K562 (cell line): ENCODE measurements around the gene PDZD2. TPM values are rescaled to one million over a fixed set of nuclear protein-coding genes. Genes with fewer than 3 reads are reported as not detected.

Experiments used
- ATAC-seq: fragments of 200-7000 bp; cut with Tn5 transposase; 3 replicates; pipeline ENCODE4 v1.9.1; 2020; ENCODE audit warnings: moderate library complexity
- BruUV-seq: library from RNA; stranded (reverse); fragments of 400-500 nt; replicated peaks from 2 replicates; lab custom pipeline; 2021; lab: Mats Ljungman, UMichigan
- CTCF ChIA-PET: fragments of 300-600 bp; formaldehyde crosslinking; extraction: SDS; loops from one replicate; lab custom pipeline; 2021; ENCODE audit warnings: low intra/inter-chr PET ratio; lab: Yijun Ruan, JAX
- POLR2A ChIA-PET: fragments of 300-600, 350-650 bp; sonication (Branson Sonifier 250); formaldehyde crosslinking; extraction: SDS; loops from one replicate; lab custom pipeline; 2021; ENCODE audit warnings: antibody characterized with exemption, inconsistent platforms; lab: Yijun Ruan, JAX
- DNase-seq, 4 experiments: peaks; one replicate each; pipeline versions ENCODE4 v3.0.0 to v3.0.0-alpha.2; 2011 to 2018; ENCODE audit warnings: low spot score in 3 of 4, mixed read lengths in 3 of 4; ENCODE audit errors: extremely low read depth in 1 of 4
- FAIRE-seq: peaks from 2 replicates; lab custom pipeline; 2011; peaks lifted over from hg19 to GRCh38; lab: Jason Lieb, UNC
- H2AFZ ChIP-seq: 2 replicates; pipeline ENCODE4 v1.6.0; 2011; ENCODE audit warnings: low read depth, low read length, control low read depth, inconsistent platforms
- H3K27ac ChIP-seq: fragments of 200-600 bp; 3 replicates; pipeline ENCODE4 v1.8.0; 2011; ENCODE audit warnings: low read depth, mild to moderate bottlenecking, control low read depth, inconsistent platforms, low read length, moderate library complexity, mixed read lengths; ENCODE audit errors: extremely low read depth
- H3K27me3 ChIP-seq, 2 experiments: fragments of 300-600 bp in 1 of 2; 2 replicates in 1 of 2; 3 replicates in 1 of 2; pipeline versions ENCODE4 v1.6.0 to v1.8.0; 2011; ENCODE audit warnings: inconsistent platforms in 2 of 2, low read length in 2 of 2, mild to moderate bottlenecking in 1 of 2, mixed read lengths in 1 of 2, moderate library complexity in 1 of 2; ENCODE audit not compliant: control insufficient read depth in 2 of 2, insufficient read depth in 2 of 2
- H3K36me3 ChIP-seq: fragments of 300-600 bp; 3 replicates; pipeline ENCODE4 v1.8.0; 2011; ENCODE audit warnings: mild to moderate bottlenecking, low read length, inconsistent platforms; ENCODE audit not compliant: control insufficient read depth, insufficient read depth
- H3K4me1 ChIP-seq, 2 experiments: fragments of 200-600 bp in 1 of 2; replicated peaks in 1 of 2; 2 replicates in 1 of 2; 3 replicates in 1 of 2; pipeline versions ENCODE4 v1.5.1 to v1.8.0; 2011; ENCODE audit warnings: inconsistent platforms in 2 of 2, low read length in 2 of 2, mild to moderate bottlenecking in 1 of 2, mixed read lengths in 1 of 2, moderate library complexity in 1 of 2; ENCODE audit not compliant: control insufficient read depth in 2 of 2, insufficient read depth in 2 of 2
- H3K4me2 ChIP-seq: 2 replicates; pipeline ENCODE4 v1.6.1; 2011; ENCODE audit warnings: low read length, control low read depth, inconsistent platforms, mixed read lengths; ENCODE audit not compliant: insufficient read depth
- H3K4me3 ChIP-seq: fragments of 200-600 bp; sonication (generic), shearing (Covaris generic); 2 replicates; pipeline ENCODE4 v1.5.1; 2016; ENCODE audit warnings: control low read depth, inconsistent platforms
- H3K79me2 ChIP-seq: fragments of 200-600 bp; 3 replicates; pipeline ENCODE4 v1.8.0; 2011; ENCODE audit warnings: low read length, inconsistent platforms; ENCODE audit not compliant: control insufficient read depth, insufficient read depth
- H3K9ac ChIP-seq, 2 experiments: 2 replicates each; pipeline versions ENCODE4 v1.6.0 to v1.6.1; 2011; ENCODE audit warnings: low read depth in 2 of 2, low read length in 2 of 2, control low read depth in 1 of 2, inconsistent platforms in 1 of 2, mild to moderate bottlenecking in 1 of 2, mixed read lengths in 1 of 2; ENCODE audit not compliant: insufficient read depth in 1 of 2
- H3K9me1 ChIP-seq: one replicate; pipeline ENCODE4 v1.6.0; 2011; ENCODE audit warnings: inconsistent platforms, mild to moderate bottlenecking, low read length, moderate library complexity; ENCODE audit not compliant: control insufficient read depth, insufficient read depth
- H3K9me3 ChIP-seq: replicated peaks from 2 replicates; pipeline ENCODE4 v1.5.1; 2011; ENCODE audit warnings: low read depth, low read length, inconsistent platforms; ENCODE audit not compliant: control insufficient read depth, insufficient read depth
- H4K20me1 ChIP-seq: replicated peaks from 2 replicates; pipeline ENCODE4 v1.6.1; 2011; ENCODE audit warnings: low read length, inconsistent platforms, mixed read lengths; ENCODE audit not compliant: control insufficient read depth, insufficient read depth
- HNRNPH1 ChIP-seq: fragments of 200-400 bp; formaldehyde crosslinking; optimal IDR thresholded peaks from 2 replicates; pipeline ENCODE3; 2017; ENCODE audit warnings: low read depth, mild to moderate bottlenecking, low read length, moderate library complexity
- NFYB ChIP-seq: IDR thresholded peaks from 2 replicates; pipeline ENCODE4 v1.6.1; 2011; ENCODE audit warnings: mild to moderate bottlenecking, moderate library complexity; ENCODE audit not compliant: insufficient read length; ENCODE audit errors: extremely low read depth
- NR3C1 ChIP-seq: sonication (generic); formaldehyde crosslinking; IDR thresholded peaks from 2 replicates; pipeline ENCODE4 v1.8.1; 2022; ENCODE audit warnings: missing genetic modification reagents
- PHF20 ChIP-seq: fragments of 450-650 bp; IDR thresholded peaks from 2 replicates; pipeline ENCODE4 v1.6.1; 2018; ENCODE audit not compliant: partially characterized antibody
- PHTF2 ChIP-seq: fragments of 250-450 bp; sonication (Bioruptor Pico); IDR thresholded peaks from 2 replicates; pipeline ENCODE4 v1.5.0; 2021; ENCODE audit warnings: mild to moderate bottlenecking
- SNRNP70 ChIP-seq: fragments of 200-400 bp; formaldehyde crosslinking; optimal IDR thresholded peaks from 2 replicates; pipeline ENCODE3; 2017; ENCODE audit warnings: low read depth, low read length
- SPI1 ChIP-seq: IDR thresholded peaks from 2 replicates; pipeline ENCODE4 v1.6.1; 2011; ENCODE audit warnings: low read depth, low read length, control low read depth, borderline replicate concordance
- TBL1XR1 ChIP-seq, 2 experiments: IDR thresholded peaks; 2 replicates each; pipeline ENCODE4 v1.6.1; 2012; ENCODE audit warnings: improper control_type of control experiment in 2 of 2, low read length in 2 of 2, mild to moderate bottlenecking in 1 of 2
- ZBTB11 ChIP-seq, 3 experiments: fragments of 200-800 bp in 1 of 3; fragments of 250-450 bp in 1 of 3; fragments of 450-650 bp in 1 of 3; sonication (Bioruptor Pico) in 1 of 3; sonication (Bioruptor generic) in 1 of 3; formaldehyde crosslinking in 1 of 3; IDR thresholded peaks; 2 replicates each; pipeline versions ENCODE4 v1.6.1 to v1.8.0; 2016 to 2022; ENCODE audit warnings: mild to moderate bottlenecking in 2 of 3, missing genetic modification characterization in 2 of 3, missing compliant biosample characterization in 1 of 3, moderate library complexity in 1 of 3
- ZBTB2 ChIP-seq: fragments of 450-650 bp; IDR thresholded peaks from 2 replicates; pipeline ENCODE4 v1.6.1; 2016; ENCODE audit warnings: antibody characterized with exemption
- ZNF445 ChIP-seq: fragments of 250-450 bp; sonication (Bioruptor Pico); IDR thresholded peaks from 2 replicates; pipeline ENCODE4 v1.4.0; 2020; ENCODE audit warnings: low read depth, mild to moderate bottlenecking, moderate library complexity
- ZNF76 ChIP-seq: fragments of 250-450 bp; sonication (Bioruptor Pico); IDR thresholded peaks from 2 replicates; pipeline ENCODE4 v1.4.0; 2020; ENCODE audit warnings: mild to moderate bottlenecking, moderate library complexity, borderline replicate concordance
- WGBS: fragments of 100-300 bp; shearing (Covaris generic); methylation state at CpG from one replicate; pipeline ENCODE4 v1.1.6; 2016; ENCODE audit warnings: low coverage, mixed read lengths; ENCODE audit not compliant: insufficient coverage; ENCODE audit errors: missing lambda C conversion rate; 5-methylcytosine and 5-hydroxymethylcytosine counted together
- in situ Hi-C: fragments of 300-500 bp; cut with MboI; formaldehyde crosslinking; loops from 4 replicates; pipeline ENCODE4 v1.15.0; 2018; ENCODE audit warnings: inconsistent platforms, mixed read lengths
- intact Hi-C: fragments of 100-400 bp; cut with micrococcal nuclease; formaldehyde crosslinking; loops from 2 replicates; pipeline ENCODE4 v1.14.2; 2022
- polyA plus RNA-seq, 8 experiments: library from polyadenylated mRNA; depleted of rRNA in 4 of 8; stranded (reverse) in 5 of 8; unstranded in 3 of 8; fragments of >200 nt; fragmentation: Nextera tagmentation in 2 of 8; fragmentation: Illumina TruSeq in 1 of 8; extraction: Ambion mirVana in 2 of 8; extraction: Trizol in 1 of 8; gene quantifications; 2 replicates each; pipeline versions ENCODE4 v1.2.1 to v1.2.3, GENCODE V29; 2011 to 2014; ENCODE audit warnings: inconsistent platforms in 1 of 8, missing spikeins in 1 of 8
- total RNA-seq, 7 experiments: library from RNA; depleted of rRNA in 6 of 7; stranded (reverse); fragments of >200 nt in 6 of 7; fragmentation: Illumina TruSeq in 2 of 7; extraction: Trizol in 2 of 7; gene quantifications; 2 replicates each; pipeline versions ENCODE4 v1.2.1 to v1.2.3, GENCODE V29; 2011 to 2021; ENCODE audit warnings: low replicate concordance in 1 of 7

PDZD2 gene
- total and polyA plus RNA-seq, 9 of the 15 experiments (the other 6 are each of a cell fraction or from before 2014, with no cell fraction given) = 0.02 to 0.08 (median 0.04) TPM; not detected in 6

DNA sequence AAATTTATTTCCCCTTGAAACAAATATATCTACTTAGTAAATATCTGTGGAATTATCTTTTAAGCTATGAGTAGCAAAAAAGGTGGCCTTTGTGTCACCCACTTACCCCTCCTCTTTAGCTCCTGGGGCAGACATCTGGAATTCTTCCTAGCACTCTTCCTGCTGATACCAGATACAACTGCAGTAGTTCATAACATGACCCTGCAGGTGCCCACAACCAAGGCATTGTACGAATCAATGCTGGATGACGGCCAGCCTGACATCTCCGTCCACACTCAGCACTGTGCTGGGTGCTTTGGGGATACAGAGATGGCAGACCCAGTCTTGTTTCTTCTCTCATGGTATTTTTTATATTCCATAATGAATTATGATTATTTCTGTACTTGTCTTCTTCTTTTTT, 382.8 kb downstream of the PDZD2 start:
- TF ChIP-seq NR3C1 (CRISPR knock-in tag) (no peak), SNRNP70 (no peak), NFYB (no peak), TBL1XR1 (IDR thresholded peaks at IDR 0.05; ENCODE audit: low read length in 2 of 2) (no peak), PHTF2 (CRISPR knock-in tag) (no peak), HNRNPH1 (no peak)
- TF ChIP-seq, all 486 proteins: peak for 0
- Histone ChIP-seq H3K9me3 (no peaks in the 10 kb centered on the region), H2AFZ (no peak overlapping the region), H3K27me3 (peaks cover 25 to 43% of the 10 kb centered on the region in 2 experiments), H3K9ac (no peak overlapping the region), H3K9me1 (no peaks in the 10 kb centered on the region), H3K4me3 (no peak overlapping the region), H3K36me3 (no peaks in the 10 kb centered on the region), H3K27ac (no peak overlapping the region), H3K4me2 (no peak overlapping the region), H3K79me2 (no peaks in the 10 kb centered on the region), H3K4me1 (no peaks in the 10 kb centered on the region), H4K20me1 (no peaks in the 10 kb centered on the region)
- CTCF ChIA-PET = no interaction called here
- no peak for FAIRE-seq
- in situ Hi-C loops (no loop called here), intact Hi-C loops (no loop called here)
- POLR2A ChIA-PET = interaction anchor here (0.7 kb wide), 1 partner anchor 10 kb away, joined by 3 read pairs; no protein-coding TSS in a partner anchor
- no TSS peak for BruUV-seq
- 0% methylated on average over 3 of the region's 3 CpGs for WGBS
- DNase-seq = no peak
- no peak for ATAC-seq

DNA sequence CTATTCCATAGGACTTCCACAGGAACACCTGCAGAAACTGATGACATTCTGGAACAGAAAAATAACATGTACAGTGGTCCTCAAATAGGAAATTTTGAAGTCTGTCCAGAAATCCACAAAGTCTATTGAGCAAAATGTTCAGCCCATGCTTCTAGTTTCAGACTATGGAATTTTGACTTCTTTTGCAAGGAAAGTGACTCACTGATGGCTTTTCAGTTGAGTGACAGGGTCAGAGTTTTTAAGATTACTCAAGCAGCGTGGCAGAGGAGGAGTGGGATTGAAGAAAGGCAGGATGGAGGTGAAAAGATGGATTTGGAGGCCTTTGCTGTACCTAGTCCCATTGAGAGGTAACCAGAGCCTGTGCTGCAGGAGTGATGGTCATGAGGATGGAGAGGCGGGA, 383.7 kb downstream of the PDZD2 start:
- Histone ChIP-seq H3K4me1 (no peaks in the 10 kb centered on the region), H3K27me3 (peaks cover 31 to 46% of the 10 kb centered on the region in 2 experiments), H3K79me2 (no peaks in the 10 kb centered on the region), H3K4me3 (no peak overlapping the region), H4K20me1 (no peaks in the 10 kb centered on the region), H3K9ac (no peak overlapping the region), H3K9me3 (no peaks in the 10 kb centered on the region), H3K4me2 (no peak overlapping the region), H3K9me1 (no peaks in the 10 kb centered on the region), H3K27ac (no peak overlapping the region), H2AFZ (no peak overlapping the region), H3K36me3 (no peaks in the 10 kb centered on the region)
- DNase-seq (no peak), ATAC-seq (no peak), FAIRE-seq (no peak)
- intact Hi-C loops (no loop called here), in situ Hi-C loops (no loop called here)
- ChIA-PET POLR2A (no interaction called here), CTCF (interaction anchor here (0.7 kb wide), 1 partner anchor 21 kb away, joined by 3 read pairs; no protein-coding TSS in a partner anchor)
- BruUV-seq = no TSS peak
- 0% methylated on average over 2 of the region's 2 CpGs for WGBS
- TF ChIP-seq SPI1 (no peak), PHF20 (no peak), ZBTB11 (CRISPR knock-in tag; IDR thresholded peaks at IDR 0.05) (no peak), ZNF445 (CRISPR knock-in tag) (no peak), ZBTB2 (no peak), ZNF76 (CRISPR knock-in tag) (no peak)
